HG02885 (cell line): ENCODE results near the gene ARFRP1.

ENCODE experiments used
- ATAC-seq: cut with Tn5 transposase; IDR thresholded peaks from one replicate; pipeline ENCODE4 v1.9.1; 2021; ENCODE audit warnings: mild to moderate bottlenecking; ENCODE audit not compliant: unreplicated experiment, poor library complexity

ARFRP1 gene

DNA sequence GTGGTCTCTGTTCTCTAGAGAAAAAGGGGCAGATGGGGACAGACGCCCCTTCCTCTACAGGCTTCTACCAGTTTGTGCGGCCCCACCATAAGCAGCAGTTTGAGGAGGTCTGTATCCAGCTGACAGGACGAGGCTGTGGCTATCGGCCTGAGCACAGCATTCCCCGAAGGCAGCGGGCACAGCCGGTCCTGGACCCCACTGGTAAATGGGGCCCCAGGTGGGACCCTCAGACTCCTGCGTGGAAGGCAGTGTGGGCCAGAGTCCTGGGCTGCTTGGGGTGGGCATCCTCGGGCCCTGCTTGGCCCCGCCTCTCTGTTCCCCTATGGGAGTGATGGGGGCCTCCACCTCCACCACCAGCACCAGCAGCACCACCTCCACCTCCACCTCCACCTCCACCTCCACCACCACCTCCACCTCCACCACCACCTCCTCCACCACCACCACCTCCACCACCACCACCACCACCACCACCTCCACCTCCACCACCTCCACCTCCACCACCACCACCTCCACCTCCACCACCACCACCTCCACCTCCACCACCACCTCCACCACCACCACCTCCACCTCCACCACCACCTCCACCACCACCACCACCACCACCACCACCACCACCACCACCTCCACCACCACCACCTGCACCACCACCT, 14.6 kb downstream of the ARFRP1 start:
- ATAC-seq: no peak

DNA sequence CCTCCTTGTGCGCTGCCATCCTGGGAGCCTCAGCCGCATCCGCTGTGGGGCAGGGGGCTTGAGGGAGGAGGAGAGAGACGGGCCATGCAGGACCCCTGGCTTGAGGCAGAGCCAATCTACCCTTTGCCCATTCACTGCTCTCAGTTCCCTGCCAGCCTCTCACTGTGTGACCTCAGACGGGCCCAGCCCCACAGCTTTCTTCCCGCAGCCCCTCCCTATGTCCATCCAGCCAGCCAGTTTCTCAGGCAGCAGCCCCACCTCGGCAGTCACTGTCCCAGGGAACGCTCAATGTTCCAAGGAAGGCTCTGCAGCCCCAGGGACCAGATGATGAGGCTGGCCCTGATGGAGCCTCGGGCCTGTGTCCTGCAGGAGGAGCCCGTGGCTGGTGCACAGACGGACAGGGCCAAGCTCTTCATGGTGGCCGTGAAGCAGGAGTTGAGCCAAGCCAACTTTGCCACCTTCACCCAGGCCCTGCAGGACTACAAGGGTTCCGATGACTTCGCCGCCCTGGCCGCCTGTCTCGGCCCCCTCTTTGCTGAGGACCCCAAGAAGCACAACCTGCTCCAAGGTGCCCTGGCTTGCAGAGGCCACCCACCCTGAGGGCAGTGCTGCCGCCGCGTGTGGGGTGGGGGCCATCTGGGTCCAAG, 15.2 kb downstream of the ARFRP1 start:
- ATAC-seq: no peak

DNA sequence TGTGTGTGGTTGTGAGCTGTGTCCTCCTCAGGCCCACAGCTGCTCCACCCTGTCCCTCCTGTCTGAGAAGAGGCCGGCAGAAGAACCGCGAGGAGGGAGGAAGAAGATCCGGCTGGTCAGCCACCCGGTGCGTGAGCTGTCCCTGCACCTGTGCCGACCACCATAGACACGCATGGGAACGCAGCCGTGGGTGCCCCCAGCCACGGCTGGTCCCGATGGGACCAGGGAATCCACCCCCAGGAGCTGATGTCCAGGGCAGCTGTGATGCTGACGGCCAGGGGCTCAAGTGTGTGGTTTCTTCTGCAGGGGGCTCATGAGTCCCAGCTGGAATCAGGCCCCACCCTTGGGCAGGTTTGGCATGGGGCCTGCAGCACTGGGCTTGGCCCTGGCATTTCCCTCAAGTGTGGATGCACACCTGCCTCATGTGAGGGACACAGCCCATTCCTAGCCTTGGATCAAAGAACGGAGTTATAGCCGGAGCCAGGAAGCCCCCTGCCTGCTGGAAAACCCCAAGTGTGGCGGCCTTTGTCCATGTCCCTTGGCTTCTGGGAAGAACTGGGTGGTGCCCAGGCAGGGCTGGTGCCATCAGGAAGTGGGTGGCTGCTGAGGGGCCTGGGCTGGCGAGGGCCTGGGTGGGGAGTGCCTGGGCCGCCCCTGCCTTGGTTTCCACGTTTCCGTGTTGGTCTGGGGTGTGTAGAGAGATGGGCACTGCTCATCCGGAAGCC, 15.9 kb downstream of the ARFRP1 start:
- ATAC-seq: no peak

DNA sequence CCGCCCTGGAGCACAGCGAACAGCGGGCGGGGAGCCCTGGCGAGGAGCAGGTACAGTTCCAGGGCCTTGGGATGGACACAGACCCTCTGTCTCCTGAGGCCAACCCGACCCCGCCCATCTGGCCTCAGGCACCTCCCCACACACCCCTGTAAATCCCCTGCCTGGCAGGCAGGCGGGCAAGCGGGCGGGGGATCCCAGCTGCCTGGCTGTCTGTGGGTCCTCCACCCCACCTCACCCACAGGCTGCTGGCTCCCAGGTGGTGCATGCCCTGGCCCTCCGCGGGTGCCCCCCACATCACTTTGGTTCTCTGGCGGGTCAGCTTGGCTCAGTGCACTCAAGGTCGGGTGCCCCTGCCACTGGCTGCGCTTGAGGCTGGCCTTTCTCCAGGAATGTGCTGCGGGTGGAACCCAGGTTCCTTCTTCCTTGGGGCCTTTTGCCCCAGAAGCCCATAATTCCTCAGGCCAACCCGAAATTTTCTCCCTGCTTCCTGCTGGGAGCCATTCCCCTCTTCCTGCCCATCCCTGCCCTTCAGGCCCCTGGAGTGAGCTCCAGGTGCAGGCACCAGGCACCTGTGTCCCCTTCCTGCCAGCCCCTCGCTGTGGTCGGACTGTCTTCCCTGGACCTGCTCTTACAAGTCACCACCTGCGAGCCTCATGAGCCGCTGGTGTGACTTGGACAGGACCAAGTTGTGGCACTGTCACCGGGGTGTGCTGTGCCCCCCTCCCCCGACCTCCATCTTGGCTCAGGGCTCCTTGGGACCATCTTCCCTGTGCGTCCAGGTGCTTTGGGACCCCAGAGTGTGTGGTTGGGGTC, 16.7 kb downstream of the ARFRP1 start:
- ATAC-seq: no peak

DNA sequence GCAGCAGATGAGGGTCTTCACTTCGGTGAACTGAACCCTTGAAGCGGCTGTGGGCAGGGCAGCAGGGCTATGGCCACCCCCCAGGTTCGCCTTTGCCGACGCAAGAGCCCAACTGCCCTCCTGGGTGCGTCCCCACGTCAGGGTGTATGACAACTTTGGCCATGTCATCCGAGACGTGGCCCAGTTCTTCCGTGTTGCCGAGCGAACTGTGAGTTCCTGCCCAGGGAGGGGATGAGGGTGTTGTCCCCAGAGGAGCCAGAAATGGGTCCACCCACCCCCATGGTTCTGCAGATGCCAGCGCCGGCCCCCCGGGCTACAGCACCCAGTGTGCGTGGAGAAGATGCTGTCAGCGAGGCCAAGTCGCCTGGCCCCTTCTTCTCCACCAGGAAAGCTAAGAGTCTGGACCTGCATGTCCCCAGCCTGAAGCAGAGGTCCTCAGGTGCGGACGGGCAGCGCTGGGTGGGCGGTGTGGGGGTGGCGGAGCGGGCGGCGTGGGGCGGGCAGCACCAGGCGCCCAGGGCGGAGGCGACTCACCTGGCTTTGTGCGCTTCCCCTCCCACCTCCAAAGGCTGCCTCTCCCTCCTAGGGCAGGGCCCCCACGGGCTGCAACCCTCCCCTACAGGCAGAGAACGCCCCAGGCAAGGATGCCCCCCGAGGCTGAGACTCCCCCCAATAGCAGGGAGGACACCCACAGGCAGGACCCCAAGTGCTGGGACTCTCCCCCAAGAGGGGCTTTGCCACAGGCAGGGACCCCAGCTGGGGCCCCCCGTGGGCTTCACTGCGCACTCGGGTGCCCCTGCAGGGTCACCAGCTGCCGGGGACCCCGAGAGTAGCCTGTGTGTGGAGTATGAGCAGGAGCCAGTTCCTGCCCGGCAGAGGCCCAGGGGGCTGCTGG, 17.5 kb downstream of the ARFRP1 start:
- no peak for ATAC-seq

DNA sequence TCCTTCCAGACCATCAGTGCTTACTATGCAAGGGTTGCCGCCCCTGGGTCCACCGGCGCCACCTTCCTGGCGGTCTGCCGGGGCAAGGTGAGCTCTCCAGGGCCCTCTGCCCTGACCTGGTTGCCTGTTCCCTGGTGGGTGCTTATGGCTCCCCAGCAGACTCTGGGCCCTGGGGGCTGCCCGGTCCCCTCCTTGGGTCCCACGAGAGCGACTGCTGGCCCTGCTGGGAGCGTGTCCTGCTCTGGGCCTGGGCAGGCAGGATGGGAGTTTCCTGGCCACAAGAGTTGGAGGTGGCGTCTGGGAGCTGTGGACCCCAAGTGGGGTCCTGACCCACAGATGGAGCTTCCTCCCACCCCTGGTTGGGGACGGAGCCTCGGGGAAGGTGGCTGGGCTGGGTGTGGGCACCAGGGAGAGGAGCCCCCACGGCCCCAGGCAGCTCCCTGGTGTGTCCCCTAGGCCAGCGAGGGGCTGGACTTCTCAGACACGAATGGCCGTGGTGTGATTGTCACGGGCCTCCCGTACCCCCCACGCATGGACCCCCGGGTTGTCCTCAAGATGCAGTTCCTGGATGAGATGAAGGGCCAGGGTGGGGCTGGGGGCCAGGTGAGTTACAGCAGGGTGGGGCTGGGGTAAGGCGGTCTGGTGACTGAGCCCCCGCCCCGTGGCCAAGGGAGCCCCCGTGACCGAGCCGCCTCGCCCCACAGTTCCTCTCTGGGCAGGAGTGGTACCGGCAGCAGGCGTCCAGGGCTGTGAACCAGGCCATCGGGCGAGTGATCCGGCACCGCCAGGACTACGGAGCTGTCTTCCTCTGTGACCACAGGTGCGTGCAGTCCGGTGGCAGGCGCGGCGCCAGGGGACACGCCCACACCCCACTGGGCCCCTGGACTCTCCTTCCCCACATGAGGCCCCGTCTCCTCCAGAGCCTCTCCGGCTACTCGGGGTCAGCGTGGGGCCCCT, 18.5 kb downstream of the ARFRP1 start:
- no peak for ATAC-seq

DNA sequence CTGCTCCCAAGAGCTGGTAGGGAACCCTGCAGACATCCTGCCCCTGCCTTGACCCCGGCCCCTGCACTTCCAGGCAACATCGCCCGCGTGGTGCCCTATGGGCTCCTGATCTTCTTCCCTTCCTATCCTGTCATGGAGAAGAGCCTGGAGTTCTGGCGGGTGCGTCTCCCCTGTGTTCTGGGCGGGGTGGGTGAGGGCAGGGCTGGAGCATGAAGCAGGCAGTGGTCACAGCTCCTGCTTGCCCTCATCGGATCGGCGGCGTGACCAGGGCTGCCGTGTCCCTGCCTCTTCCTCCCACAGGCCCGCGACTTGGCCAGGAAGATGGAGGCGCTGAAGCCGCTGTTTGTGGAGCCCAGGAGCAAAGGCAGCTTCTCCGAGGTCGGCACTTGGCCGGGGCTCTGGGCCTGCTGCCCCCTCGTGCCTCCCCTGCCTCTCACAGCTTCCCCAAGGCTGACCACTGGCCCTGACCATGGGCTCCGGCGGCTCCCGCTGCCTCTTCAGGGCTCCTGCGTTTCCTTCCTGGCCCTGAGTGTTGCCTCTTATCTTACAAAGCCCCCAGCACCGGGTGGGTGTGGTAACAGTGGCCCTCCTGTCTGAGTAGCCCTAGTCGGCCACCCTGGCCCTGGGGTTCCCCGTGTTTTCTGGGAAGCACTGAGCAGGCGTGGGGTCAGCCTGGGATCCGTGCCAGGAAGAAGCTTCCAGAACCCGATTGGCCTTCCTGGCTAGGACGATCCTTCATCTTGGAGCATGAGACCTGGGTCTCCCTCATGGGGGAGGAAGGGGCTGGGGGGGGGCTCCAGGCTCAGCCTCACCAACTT, 19.3 kb downstream of the ARFRP1 start:
- ATAC-seq: no peak

DNA sequence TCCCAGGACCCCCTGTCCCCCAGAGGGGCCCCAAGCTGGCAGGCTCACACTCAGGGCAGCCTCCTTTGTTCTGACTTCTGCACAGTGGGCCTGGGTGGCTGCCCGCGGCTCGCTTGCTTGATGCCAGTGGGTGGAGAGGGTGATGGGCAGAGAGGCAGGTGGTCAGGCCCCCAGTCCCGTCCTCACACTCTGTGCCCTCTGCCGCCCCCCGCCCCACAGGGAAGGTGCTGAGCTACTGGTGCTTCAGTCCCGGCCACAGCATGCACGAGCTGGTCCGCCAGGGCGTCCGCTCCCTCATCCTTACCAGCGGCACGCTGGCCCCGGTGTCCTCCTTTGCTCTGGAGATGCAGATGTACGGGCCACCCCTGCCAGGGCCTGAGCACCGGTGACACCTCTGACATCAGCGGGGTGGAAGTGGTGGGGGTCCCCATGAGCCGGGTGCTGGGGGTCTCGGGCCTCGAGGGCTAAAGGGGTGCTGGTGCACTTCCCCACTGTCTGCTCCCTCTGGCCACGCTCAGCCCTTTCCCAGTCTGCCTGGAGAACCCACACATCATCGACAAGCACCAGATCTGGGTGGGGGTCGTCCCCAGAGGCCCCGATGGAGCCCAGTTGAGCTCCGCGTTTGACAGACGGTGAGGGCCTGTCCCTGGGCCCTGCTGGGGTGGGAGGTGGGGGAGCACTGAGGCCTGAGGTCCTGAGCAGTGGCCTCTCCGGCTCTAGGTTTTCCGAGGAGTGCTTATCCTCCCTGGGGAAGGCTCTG, 20.2 kb downstream of the ARFRP1 start:
- no peak for ATAC-seq

DNA sequence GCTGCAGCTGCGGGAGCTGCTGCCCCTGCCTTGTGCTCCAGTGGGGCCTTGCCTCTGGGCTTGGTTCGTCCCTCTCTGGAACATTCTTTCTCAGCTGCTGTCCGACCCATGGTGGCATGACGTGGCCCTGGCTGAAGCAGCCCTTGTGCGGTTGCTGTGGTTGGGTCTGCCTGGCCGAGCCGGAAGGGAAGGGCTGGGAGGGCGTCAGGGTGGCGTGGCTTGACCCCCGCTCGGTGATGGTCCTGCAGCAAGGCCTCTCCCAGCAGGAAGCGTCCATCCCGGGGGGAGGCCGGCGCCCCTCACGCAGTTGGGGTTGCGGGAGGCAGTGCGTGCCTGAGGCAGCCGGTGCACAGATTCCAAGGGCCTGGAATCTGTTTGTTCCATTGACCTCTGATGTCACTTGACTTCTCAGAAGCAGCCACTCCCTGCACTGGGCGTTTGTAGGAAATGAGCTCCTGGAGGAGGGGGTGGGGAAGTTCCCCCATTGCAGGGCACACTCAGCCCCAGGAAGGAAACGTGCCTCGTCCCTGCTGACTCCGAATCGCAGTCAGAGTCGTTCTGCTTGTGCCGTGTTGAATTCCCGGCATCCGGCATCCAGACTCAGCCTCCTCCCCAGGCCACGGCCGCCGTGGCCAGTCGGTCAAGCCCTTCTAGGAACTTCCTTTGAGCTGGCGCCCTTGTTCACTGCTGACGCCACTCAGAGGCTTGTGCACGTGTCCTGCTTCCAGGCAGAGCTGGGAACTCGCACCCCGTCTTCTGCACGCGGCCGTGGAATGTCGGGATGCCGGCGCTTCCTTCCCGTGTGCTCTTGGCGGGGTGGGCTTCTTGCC, 21.1 kb downstream of the ARFRP1 start:
- ATAC-seq: no peak

DNA sequence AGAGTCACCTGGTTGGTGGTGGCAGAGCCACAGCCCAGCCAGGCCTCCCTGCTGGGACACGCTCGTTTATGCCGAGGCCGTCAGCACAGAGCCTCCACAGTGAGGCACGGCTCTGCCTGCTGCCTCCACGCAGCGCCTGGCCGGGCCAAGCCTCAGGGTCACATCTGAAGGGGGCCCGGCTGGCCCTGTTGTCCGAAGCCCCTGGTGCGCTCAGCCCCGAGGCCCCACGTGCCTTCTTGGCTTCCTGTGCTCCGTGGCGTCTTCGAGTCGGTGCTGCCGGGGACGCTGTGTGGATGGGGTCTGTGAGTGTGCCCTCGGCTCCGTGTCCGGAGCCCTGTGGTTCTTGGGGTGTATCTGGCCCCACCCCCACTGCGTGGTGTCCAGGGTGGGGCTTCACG, 21.7 kb downstream of the ARFRP1 start:
- no peak for ATAC-seq

DNA sequence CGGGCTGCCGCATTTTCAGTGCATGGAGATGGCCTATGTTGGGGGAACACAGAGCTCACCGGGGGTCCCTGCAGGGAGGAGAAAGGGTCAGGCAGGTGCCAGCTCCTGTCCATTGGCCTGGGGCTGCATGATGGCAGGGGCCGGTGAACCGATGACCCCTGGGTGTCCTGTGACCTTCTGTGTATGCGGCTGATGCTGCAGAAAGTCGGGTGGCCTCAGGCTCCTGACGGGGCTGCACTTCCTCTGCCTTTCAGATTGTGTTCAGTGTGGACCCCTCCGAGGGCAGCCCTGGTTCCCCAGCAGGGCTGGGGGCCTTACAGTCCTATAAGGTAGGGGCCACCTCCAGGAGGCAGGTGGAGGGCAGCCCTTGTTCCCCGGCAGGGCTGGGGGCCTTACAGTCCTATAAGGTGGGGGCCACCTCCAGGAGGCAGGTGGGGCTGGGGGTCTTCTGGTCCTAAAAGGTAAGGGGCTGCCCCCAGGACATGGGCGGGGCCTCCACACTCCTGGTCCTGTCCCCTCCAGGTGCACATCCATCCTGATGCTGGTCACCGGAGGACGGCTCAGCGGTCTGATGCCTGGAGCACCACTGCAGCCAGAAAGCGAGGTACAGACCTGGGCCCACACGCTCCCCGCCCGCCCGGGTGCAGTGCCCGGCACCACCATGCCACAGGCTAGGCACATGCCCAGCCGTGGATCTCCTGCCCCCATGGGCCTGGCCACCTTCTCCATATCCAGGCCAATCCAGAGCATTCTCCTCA, 22.3 kb downstream of the ARFRP1 start:
- ATAC-seq: no peak

DNA sequence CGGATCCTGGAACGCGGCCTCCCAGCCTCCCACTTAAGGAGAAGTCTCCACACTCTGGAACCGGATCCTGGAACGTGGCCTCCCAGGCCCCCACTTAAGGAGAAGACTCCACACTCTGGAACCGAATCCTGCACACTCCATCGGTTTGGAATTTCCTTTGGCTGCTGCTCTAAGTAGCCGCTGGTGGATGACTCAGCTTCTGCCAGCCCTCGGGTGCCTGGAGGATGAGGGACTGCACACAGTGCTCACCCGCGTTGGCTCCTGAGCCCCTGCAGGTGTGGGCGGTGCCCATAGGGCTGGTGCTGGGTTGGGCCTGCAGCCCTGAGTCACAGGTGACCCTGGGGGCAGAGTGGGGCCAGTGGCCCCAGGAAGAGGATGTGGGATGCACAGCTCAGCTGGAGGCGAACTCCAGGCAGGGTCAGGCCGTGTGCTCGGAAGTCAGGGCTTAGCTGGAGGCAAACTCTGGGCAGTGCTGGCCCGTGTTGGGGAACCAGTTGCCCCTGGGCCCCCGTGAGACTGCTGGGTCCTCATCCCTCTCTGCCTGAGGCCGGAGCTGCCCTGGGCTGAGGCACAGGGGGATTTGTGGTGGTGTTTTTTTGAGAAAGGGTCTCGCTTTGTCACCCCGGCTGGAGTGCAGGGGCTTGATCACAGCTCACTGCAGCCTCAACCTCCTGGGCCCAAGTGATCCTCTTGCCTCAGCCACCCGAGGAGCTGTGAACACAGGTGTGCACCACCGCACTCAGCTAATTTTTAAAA, 25.2 kb downstream of the ARFRP1 start:
- ATAC-seq: no peak

DNA sequence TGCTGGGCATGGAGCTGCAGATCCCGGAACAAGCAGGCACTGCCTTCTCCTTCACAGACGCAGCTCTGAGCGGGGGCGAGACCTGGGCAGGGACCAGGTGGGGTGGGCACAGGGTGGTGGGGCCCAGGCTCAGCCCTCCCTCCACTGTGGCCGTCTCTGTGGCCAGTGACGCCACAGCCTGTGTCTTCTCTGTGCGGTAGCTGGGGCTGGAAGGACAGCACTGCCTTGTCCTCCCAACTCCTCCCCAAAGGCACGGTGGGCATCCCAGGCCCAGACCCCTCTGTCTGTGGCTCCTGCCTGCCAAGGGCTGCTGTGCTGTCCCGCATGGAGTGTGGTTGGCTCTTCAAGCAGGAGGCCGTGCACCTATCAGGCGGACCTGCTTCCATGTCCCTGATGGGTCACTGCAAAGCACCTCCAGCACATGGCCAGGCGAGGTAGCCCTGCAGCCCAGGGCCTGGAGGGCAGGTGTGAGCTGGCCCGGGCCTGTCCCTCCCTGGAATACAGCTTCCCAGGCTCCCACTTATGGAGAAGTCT, 26.1 kb downstream of the ARFRP1 start:
- ATAC-seq: no peak

DNA sequence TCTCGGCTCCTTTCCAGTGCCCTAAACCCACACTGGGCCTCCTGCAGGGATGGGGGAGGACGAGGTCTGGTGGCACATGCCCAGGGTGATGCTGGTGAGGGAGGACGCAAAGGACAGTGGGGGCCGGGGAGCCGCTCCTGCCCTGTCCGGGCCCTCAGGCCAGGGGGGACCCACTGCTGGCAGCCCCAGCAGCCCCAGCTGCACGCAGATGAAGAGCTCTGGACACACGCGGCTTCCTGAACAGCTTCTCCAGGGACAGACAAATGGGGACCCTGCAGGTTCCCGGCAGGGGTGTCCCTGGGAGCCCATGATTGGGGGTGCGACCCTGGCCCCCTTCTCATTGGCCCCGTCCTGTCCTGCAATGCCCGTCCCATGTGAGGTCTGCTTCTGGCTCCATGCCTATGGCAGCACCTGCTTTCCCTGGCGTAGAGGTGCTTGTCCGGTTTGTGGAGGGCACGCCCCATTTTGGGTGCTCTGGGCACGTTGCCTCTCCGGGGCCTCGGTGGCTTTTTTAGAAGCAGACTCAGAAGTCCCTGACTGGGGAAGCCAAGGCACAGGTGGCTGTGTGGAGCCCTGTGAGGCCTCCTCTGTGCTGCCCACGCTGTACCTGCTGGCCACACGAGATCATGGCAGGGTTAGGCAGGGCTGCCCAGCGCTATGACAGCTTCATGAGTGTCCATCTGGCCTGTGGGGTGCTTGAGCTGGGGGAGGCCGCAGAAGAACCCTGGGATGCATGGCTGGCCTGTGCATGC, 26.7 kb downstream of the ARFRP1 start:
- ATAC-seq: no peak
